ENCODE measurements around the gene CRTAC1.

The CRTAC1 gene

GRCh38 chr10:98028168-98028770 is 2.2 kb downstream of the CRTAC1 start:
- peak in 3 of 4 experiments; percentile 23 to 30 (median 28) for DNase-seq

- no peak for DNase-seq
Observed at GRCh38 chr10:98023024-98023423, 7.4 kb downstream of the CRTAC1 start.

- DNase-seq = no peak
Observed at GRCh38 chr10:98020784-98021183, 9.6 kb downstream of the CRTAC1 start.

- no peak for DNase-seq
Observed at GRCh38 chr10:98020254-98020653, 10.2 kb downstream of the CRTAC1 start.

- DNase-seq = no peak
Observed at GRCh38 chr10:98019784-98020183, 10.6 kb downstream of the CRTAC1 start.

- DNase-seq = no peak
Observed at GRCh38 chr10:98016772-98017475, 13.5 kb downstream of the CRTAC1 start.

- no peak for DNase-seq
Observed at GRCh38 chr10:98013776-98014175, 16.6 kb downstream of the CRTAC1 start.

- no peak for DNase-seq
Observed at GRCh38 chr10:98013122-98013521, 17.3 kb downstream of the CRTAC1 start.

GRCh38 chr10:98012644-98013043 is 17.8 kb downstream of the CRTAC1 start:
- DNase-seq = no peak

- DNase-seq = no peak
Observed at GRCh38 chr10:98010939-98011685, 19.3 kb downstream of the CRTAC1 start.

- no peak for DNase-seq
Observed at GRCh38 chr10:98006266-98006665, 24.2 kb downstream of the CRTAC1 start.

GRCh38 chr10:98001736-98002135 is 28.7 kb downstream of the CRTAC1 start:
- DNase-seq = no peak

GRCh38 chr10:98000346-98000745 is 30.1 kb downstream of the CRTAC1 start:
- DNase-seq = no peak

GRCh38 chr10:97999923-98000248 is 30.5 kb downstream of the CRTAC1 start:
- DNase-seq = no peak

GRCh38 chr10:97999066-97999922 is 31.1 kb downstream of the CRTAC1 start:
- no peak for DNase-seq

GRCh38 chr10:97991871-97992270 is 38.5 kb downstream of the CRTAC1 start:
- no peak for DNase-seq

- DNase-seq = no peak
Observed at GRCh38 chr10:97981816-97982215, 48.6 kb downstream of the CRTAC1 start.

GRCh38 chr10:97977673-97978072 is 52.7 kb downstream of the CRTAC1 start:
- DNase-seq = no peak

GRCh38 chr10:97975598-97975997 is 54.8 kb downstream of the CRTAC1 start:
- DNase-seq = no peak

- no peak for DNase-seq
Observed at GRCh38 chr10:97974526-97975525, 55.6 kb downstream of the CRTAC1 start.

GRCh38 chr10:97974100-97974499 is 56.3 kb downstream of the CRTAC1 start:
- no peak for DNase-seq

GRCh38 chr10:97969538-97970079 is 60.8 kb downstream of the CRTAC1 start:
- no peak for DNase-seq

Measured in activated CD4-positive, CD25-positive, alpha-beta regulatory T cell (primary cell).